GM15510 (cell line): ENCODE data around the gene NECTIN2.

Experiments
- POLR2A ChIP-seq: IDR thresholded peaks from 3 replicates; pipeline ENCODE4 v1.6.1; 2011; ENCODE audit warnings: borderline replicate concordance; ENCODE audit not compliant: insufficient read length; ENCODE audit errors: extremely low read depth

NECTIN2 gene

GRCh38 chr19:44811122-44811419 lies 35.0 kb upstream of the NECTIN2 start:
- no peak for TF ChIP-seq POLR2A

GRCh38 chr19:44812142-44812718 lies 33.9 kb upstream of the NECTIN2 start:
- no peak for TF ChIP-seq POLR2A

- TF ChIP-seq POLR2A = no peak
These were observed 32.8 kb upstream of the NECTIN2 start for GRCh38 chr19:44813070-44813840.

GRCh38 chr19:44813841-44814470 lies 32.1 kb upstream of the NECTIN2 start:
- TF ChIP-seq POLR2A = no peak

- TF ChIP-seq POLR2A = no peak
These were observed 31.6 kb upstream of the NECTIN2 start for GRCh38 chr19:44814517-44814916.

GRCh38 chr19:44816301-44816700 lies 29.8 kb upstream of the NECTIN2 start:
- TF ChIP-seq POLR2A = no peak

GRCh38 chr19:44817725-44818465 lies 28.2 kb upstream of the NECTIN2 start:
- TF ChIP-seq POLR2A = no peak

- no peak for TF ChIP-seq POLR2A
These were observed 27.5 kb upstream of the NECTIN2 start for GRCh38 chr19:44818466-44819031.

GRCh38 chr19:44819246-44819832 lies 26.8 kb upstream of the NECTIN2 start:
- TF ChIP-seq POLR2A = no peak

GRCh38 chr19:44820648-44821609 lies 25.2 kb upstream of the NECTIN2 start:
- TF ChIP-seq POLR2A = no peak

GRCh38 chr19:44822177-44822576 lies 23.9 kb upstream of the NECTIN2 start:
- no peak for TF ChIP-seq POLR2A

- TF ChIP-seq POLR2A = no peak
These were observed 23.3 kb upstream of the NECTIN2 start for GRCh38 chr19:44822670-44823372.

- TF ChIP-seq POLR2A = no peak
These were observed 22.8 kb upstream of the NECTIN2 start for GRCh38 chr19:44823373-44823698.
